ENCODE data around the gene ZNF425.

DNA sequence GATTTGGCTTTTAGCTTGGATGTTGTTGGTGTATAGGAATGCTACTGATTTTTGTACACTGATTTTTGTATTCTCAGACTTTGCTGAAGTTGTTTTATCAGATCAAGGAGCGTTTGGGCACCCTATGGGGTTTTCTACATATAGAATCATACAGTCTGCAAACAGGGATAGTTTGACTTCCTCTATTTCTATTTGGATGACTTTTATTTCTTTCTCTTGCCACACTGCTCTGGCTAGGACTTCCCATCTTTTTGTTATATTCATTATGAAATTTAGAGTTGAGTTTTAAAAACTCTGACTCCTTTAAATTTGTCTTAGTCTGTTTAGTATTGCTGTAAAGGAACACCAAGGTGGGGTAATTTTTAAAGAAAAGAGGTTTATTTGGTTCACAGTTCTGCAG is 40.3 kb downstream of the ZNF425 start:
- TF ChIP-seq, protein P1, sequence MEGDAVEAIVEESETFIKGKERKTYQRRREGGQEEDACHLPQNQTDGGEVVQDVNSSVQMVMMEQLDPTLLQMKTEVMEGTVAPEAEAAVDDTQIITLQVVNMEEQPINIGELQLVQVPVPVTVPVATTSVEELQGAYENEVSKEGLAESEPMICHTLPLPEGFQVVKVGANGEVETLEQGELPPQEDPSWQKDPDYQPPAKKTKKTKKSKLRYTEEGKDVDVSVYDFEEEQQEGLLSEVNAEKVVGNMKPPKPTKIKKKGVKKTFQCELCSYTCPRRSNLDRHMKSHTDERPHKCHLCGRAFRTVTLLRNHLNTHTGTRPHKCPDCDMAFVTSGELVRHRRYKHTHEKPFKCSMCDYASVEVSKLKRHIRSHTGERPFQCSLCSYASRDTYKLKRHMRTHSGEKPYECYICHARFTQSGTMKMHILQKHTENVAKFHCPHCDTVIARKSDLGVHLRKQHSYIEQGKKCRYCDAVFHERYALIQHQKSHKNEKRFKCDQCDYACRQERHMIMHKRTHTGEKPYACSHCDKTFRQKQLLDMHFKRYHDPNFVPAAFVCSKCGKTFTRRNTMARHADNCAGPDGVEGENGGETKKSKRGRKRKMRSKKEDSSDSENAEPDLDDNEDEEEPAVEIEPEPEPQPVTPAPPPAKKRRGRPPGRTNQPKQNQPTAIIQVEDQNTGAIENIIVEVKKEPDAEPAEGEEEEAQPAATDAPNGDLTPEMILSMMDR (IDR thresholded peaks at IDR 0.05): no peak
- no peak for TF ChIP-seq POLR2A (IDR thresholded peaks at IDR 0.05)
